HG03520 (cell line): Measurements from ENCODE around the gene FBXO2.

Experiments used
- ATAC-seq: cut with Tn5 transposase; IDR thresholded peaks from one replicate; pipeline ENCODE4 v1.9.1; 2021; ENCODE audit warnings: mild to moderate bottlenecking, moderate library complexity; ENCODE audit not compliant: unreplicated experiment

The FBXO2 gene, protein sequence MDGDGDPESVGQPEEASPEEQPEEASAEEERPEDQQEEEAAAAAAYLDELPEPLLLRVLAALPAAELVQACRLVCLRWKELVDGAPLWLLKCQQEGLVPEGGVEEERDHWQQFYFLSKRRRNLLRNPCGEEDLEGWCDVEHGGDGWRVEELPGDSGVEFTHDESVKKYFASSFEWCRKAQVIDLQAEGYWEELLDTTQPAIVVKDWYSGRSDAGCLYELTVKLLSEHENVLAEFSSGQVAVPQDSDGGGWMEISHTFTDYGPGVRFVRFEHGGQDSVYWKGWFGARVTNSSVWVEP

DNA sequence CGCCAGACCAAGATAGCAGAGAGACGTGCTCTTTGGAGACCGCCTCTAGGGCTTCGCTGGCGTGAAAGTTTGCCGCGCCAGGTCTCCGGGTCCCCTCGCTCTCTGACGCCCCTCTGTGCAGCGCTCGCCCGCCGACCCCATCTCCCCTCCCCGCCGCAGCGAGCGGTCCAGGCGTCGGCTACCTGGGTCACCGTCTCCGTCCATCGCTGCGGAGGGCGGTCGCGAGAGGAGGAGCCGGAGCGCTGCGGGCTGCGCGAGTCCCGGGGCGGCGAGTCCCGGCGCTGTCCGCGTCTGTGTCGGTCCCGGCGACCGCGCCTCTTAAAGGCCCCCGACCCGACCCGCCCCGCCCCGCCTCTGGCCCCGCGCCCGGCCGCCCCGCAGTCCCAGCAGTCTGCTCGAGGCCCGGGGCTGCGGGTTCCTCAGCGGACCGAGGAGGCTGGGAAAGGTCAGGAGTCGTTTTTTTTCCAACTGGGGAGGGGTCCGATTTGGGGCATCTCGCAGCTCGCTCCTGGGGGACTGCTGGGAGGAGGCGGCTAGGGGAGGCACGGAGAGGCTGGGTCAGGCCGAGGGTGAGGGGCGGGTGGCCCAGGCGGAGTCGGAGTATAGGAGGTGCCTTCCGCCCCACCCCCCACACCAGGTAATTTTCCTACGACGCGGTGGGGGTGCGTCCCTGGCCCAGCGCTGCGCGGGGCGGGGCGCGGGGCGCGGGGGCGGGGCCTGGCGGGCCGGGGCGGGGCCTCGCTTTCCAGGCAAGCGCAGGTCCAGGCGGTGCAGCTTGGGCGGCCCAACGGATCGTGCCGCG is at the start of gene FBXO2, which contains the start of gene FBXO44:
Gene FBXO2 (minus strand): TSS at position 293 of the 802 bp plus-strand sequence. CDS start 89 bp downstream, at position 204.
Gene FBXO44 (plus strand): TSS at position 741 of the 802 bp plus-strand sequence. CDS start 959 bp downstream, outside the sequence.
- no peak for ATAC-seq

DNA sequence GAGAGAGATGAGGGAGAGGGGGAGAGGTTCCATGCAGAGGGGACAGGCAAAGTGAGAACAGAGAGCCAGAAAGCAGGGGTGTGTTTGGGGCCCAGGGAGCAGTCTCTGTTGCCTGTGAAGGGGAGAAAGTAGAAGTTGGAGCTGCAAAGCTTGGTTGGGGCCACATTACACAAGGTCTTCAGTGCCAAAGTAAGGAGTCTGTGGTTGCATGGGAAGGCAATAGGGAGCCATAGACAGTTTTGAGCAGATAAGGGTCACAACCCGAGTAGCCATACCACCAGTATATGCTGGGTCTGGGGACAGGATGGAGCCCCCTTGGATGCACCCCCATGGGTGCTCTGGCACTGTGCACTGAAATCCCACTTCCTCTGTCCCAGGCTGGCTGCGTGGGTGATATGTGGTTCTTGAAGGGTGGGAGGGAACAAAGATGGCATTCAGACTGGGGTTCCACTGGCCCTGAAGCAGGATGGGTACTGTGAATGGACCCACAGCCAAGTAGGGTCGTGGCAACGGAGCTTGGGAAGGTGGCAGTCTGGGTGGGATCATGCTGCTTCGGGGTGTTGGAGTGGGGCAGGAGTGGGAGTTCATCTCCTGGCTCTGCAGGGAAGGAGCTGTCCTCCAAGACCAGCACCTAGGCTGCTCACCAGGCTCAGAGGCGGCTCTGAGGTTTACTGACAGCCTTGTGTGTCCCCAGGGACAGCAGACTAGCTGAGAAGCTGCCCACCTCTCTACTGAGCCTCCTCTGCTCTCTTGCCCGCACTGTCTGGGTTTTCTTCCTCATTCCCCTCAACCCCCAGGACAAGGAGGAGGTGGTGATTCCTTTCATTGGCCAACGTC is 49.3 kb upstream of the FBXO2 start:
- ATAC-seq, result no peak

DNA sequence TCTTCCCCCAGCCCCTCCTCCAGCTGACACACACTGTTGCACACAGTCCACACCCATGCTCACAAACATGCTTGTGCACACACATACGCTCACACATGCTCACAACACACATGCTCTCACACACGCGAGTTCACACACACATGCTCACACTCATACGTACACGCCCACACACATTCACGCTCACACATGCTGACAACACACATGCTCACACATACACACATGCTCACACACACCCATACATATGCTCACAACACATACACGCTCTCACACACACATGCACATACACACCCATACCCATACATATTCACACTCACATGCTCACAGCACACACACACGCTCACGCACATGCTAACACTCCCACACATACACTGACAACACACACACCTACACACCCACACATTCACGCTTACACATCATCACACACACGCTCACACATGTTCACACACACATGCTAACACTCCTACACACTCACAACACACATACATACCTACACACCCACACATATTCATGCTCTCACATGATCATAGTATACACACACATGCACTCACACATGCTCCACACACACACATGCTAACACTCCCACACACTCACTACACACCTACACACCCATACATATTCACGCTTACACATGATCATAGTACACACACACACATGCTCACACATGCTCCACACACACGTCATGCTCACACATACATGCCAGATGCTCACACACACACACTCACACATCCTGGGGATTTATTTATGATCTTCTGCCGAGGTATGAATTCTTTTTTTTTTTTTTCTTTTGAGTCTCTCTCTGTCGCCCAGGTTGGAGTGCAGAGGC is 48.0 kb upstream of the FBXO2 start:
- no peak for ATAC-seq

DNA sequence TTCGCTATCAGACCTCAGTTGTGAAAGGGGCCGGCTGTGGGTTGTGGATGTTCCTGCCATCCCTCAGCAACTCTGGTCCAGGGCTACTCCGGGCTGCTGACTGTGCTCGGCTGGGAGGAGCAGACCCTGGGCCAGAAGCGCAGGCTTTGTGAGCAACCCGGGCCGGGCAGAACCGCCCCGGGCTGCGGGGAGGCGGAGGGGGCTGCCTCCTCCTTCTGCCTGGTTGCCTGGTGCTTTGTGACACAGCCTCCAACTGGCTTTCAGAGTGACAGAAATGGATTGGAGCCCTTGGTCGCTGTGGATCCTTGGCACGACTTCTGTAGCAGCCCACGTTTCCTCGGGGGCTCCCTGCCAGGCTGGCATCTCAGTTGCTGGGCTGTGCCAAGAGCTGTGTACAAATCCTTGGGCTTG is 47.3 kb upstream of the FBXO2 start:
- no peak for ATAC-seq

GRCh38 chr1:11700601-11701467 is 46.6 kb upstream of the FBXO2 start:
- no peak for ATAC-seq

DNA sequence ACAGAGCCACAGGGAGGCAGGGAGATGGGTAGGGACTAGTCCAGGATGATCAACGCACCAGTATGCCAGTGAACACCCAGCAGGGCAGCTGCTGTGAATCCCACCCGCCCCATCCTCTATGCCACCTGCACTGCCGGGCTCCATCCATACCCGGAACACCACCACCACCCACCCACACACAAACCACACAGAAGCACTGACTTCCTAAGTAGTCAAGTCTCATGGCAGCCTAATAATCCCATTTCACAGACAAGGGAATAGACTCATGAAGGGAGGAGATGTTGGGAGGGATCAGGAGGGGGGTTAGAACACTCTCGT is 43.6 kb upstream of the FBXO2 start:
- no peak for ATAC-seq

DNA sequence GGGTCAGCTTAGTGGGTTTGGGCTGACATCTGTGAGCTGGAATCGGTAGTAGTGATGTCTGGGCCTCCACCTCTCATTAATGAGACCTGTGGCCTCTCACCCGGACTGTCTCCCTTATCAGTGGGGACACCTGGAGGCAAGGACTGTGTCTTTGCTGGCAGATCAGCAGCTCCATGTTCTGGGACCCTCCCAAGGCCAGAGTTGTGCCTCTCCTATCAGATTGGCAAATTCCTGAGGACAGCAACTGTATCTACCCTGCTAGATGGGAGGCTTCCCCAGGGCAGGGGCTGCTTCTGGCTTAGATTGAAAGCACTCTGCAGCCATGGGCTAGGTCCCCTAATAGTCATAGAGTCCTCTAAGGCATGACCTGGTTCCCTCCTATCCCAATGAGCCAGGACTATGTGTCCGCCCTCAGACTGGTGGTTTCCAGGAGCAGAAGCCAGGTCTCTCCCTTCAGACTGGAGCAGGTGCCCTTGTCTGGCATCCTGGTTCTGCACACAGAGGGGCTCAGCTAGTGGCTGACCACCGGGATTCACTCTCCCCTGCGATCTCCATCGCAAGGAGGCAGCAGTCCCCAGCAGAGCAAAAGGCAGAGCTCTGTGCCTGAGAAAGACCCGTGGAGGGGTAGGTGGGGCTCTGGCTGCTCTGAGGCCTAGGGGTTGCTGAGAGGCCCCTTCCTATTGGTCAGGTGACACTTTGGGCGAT is 43.1 kb upstream of the FBXO2 start:
- no peak for ATAC-seq

GRCh38 chr1:11695861-11696260 is 41.6 kb upstream of the FBXO2 start:
- no peak for ATAC-seq

DNA sequence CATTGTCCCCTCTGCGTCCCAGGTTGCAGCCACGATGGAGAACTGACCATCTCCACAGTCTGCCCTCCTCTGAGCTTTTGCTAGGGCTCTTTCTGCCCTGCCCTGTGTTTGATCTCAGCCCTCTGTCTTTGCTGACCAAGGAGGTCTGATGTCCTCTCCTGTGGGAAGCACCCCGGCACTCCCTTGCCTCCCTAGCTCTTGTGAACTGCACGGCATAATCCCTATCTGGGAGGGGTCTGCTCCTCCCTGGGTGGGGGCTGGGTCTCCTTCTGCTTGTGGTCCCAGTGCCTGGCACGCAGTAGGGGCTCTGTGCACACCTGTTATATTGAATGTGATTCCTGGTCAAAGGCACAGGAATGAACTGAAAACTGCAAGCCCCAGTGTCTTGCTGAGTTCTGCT is 39.7 kb upstream of the FBXO2 start:
- no peak for ATAC-seq

GRCh38 chr1:11693024-11693590 is 38.9 kb upstream of the FBXO2 start:
- no peak for ATAC-seq

DNA sequence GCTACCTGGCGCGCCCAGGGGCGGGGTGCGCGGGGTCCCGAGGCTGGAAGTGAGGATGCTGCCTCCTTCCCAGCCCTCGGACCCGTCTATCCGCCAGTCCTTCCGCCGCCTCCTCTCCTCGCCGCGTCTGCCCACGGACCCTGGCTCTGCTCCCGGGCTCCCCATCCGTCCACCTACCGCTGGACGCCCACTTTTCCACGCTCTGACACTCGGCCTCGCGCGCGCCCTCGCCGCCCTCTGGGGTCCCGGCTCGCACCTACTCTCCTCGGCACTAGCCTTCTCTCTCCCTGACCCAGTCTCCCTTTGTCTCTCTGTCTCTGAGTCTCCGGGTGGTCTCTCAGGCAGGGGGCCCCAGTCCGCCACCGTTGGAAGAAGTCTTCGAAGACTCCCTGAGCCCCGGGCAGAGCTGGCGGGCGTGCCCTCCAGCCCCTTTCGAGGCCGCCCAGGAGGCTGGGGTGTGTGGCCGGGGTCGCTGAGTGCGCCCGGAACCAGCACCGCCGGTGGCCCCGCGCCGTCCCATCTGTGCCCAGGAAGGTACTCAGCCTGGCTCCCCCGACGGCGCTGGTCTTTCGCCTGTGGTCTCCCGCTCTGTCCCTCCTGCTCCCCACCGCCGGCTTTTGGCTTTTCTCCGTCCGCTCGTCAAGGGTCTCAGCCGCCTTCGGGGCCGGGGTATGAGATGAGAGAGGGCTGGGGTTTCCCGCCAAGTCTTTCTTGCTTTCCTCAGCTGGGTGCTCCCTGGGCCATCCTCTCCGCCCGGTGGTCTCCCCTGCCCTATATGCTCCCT is 37.9 kb upstream of the FBXO2 start:
- ATAC-seq, result no peak

DNA sequence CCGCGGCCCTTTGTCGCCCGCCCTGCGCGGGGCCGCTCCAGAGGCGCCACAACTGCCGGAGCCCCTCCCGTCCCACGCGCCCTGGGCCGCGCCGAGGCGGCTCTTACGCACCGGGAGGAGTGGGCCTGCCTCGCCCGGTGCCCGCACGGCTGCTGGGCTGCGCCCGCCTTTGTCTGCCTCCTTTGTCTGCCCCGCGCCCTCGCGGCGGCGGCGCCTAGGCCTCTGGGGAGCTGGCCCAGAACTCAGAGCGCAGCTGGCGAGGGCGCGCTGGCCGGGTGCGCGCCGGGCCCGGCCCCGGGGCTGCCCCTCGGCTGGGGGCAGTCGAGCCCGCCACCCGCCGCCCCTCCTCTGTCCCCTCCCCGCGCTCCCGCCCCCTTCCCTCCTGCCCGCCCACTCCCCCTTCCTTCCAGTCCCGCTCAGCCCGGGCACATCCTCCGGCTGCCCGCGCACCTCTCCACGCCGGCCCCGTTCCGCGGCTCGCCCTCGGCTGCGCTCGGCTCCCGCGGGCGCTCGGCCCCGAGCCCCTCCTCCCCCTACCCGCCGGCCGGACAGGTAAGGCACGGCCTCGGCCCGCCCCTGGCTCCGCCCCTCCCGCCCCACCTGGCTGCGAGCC is 37.2 kb upstream of the FBXO2 start, which contains the start of gene DRAXIN:
Gene DRAXIN (plus strand): TSS at position 409 of the 613 bp plus-strand sequence. CDS start 14,549 bp downstream, outside the sequence.
- ATAC-seq, result no peak

- ATAC-seq, result no peak
Observed at GRCh38 chr1:11690397-11691301, 36.4 kb upstream of the FBXO2 start.

GRCh38 chr1:11688506-11688905 is 34.3 kb upstream of the FBXO2 start:
- no peak for ATAC-seq

DNA sequence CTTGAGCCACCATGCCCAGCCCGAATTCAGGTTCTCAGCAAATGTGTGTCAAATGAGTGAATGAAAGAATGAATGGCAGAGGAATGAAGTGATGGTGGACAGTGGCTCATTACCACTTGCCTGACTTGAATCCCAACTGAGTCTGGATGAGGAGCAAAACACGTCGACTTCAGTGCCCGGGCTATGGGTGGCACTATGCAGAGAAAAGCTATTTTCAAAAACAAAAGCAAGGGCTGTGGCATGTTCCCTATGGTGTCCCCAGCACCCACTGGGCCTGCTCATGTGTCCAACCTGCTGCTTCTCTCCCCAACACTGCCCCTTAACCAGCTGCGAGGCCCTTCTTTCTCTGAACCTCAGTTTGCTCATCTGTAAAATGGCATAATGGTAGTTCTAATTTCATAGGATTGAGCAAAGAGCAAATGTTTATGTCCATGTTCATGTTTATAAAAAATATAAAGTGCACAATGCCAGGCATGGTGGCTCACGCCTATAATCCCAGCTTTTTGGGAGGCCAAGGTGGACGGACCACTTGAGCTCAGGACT is 31.1 kb upstream of the FBXO2 start:
- ATAC-seq, result no peak

GRCh38 chr1:11684070-11684469 is 29.8 kb upstream of the FBXO2 start:
- ATAC-seq, result no peak
